Measurements from ENCODE around the gene INAFM2. TPM values are rescaled to one million over a fixed set of nuclear protein-coding genes. Genes with fewer than 3 reads are reported as not detected.

INAFM2 gene
- total RNA-seq: 14.8 TPM

DNA sequence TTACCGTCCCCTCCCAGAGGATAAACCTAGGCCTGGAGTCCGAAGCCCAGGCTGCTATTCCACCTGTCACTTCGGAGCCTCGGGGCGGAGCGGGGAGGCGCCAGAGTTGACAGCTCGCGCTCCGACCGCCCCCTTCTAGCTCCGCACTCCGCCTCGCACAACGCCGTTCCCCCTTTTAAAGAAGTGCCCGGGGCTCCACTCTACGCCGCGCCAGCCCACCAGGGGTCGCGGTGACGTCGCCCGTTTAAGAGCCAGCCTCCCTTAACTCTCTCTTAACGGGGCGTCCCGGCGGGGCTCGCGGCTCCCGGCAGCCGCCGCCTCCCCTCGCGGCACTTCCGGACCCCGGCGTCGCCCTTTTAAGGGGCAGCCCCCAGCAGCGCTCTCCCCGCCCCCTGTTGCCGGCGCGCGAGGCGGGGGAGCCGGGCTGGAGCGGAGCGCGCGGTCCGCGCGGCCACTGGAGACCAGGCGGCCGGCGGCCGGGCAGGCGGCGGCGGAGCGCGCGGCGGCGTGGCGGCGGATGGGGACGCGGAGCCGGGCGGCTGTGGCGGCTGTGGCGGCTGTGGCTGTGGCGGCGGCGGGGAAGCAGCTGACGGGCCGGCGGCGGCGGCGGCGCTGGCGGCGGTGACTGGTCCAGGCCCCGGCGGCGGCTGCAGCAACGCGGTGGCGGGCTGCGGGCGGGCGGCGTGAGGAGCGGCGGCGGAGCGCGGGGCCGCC is at the start of gene INAFM2:
TSS of gene INAFM2 (plus strand) at position 454 of the 714 bp plus-strand sequence. CDS start 364 bp downstream, outside the sequence.
- peak; percentile 81 for DNase-seq

DNA sequence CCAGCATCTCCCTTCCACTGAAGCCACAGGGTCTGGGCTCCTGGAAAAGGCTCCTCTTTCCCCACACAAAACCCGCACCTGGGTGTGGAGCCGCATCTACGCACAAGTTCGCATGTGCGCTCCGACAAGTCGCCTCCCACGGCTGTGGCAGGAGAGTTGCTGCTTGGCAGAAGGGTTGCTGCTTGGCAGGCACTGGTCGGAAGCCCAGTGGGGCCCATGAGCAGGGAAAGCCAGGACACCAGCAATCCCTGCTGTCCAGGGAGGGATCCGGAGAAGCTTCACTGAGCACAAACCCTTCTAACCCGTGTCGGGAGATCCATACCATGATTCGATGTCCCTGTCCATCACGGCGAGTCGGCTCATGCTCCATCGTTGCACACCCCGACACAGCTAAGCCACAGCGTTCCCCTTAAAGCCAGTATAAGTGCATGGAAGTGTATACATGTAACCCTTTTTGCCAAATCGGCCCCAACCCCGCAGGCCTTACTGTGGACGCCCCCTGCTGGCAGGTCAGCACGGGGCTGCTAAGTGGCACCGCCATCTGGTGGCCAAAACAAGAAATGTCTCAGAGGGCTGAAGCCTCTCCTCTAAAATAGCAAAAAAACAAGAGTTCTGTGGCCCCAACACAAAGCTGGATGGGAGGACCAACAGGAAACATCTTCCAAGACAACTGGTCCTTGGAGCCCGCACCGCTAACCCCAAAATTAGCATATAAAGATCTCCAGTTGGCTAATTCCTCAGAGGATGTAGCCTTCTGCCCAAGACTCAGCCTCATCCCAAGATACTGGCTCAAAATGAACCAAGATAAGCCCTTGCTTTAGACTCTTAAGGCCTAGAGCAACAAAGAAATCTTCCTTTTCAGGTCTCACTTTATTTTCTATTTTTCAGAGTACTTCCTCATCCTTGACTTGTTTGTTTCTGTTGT is 48.9 kb upstream of the INAFM2 start:
- peak; percentile 70 for DNase-seq

DNA sequence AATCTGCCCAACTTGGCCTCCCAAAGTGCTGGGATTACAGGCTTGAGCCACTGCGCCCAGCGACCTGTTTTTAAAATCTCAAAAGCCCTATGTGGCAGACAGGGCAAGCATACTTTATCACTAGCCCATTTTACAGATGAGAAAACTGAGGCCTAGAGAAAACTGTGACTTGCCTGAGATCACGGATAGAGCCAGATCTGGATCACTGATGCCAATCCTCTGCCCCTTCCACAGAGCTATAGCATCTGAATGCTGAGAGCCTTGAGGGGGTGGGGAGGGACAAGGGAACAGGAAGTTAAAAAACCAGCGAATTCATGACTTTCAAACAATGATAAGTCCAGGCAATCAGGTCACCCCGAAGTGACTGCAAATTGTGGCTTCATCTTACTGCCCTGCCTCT is 48.0 kb upstream of the INAFM2 start:
- no peak for DNase-seq

DNA sequence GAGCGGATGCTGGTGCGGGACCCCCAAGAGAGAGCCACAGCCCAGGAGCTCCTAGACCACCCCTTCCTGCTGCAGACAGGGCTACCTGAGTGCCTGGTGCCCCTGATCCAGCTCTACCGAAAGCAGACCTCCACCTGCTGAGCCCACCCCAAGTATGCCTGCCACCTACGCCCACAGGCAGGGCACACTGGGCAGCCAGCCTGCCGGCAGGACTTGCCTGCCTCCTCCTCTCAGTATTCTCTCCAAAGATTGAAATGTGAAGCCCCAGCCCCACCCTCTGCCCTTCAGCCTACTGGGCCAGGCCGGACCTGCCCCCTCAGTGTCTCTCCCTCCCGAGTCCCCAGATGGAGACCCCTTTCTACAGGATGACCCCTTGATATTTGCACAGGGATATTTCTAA is 47.5 kb upstream of the INAFM2 start:
- no peak for DNase-seq

DNA sequence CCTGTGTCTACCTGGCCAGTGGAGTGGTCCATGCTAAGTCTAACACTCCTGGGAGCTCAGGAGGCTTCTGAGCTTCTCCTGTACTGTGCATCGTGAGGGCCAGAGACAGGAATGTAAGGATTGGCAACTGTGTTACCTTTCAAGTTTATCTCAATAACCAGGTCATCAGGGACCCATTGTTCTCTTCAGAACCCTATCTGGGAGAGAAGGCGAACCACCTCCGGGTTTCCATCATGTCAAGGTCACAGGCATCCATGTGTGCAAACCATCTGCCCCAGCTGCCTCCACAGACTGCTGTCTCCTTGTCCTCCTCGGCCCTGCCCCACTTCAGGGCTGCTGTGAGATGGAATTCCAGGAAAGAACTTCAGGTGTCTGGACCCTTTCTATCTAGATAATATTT is 46.6 kb upstream of the INAFM2 start:
- no peak for DNase-seq

DNA sequence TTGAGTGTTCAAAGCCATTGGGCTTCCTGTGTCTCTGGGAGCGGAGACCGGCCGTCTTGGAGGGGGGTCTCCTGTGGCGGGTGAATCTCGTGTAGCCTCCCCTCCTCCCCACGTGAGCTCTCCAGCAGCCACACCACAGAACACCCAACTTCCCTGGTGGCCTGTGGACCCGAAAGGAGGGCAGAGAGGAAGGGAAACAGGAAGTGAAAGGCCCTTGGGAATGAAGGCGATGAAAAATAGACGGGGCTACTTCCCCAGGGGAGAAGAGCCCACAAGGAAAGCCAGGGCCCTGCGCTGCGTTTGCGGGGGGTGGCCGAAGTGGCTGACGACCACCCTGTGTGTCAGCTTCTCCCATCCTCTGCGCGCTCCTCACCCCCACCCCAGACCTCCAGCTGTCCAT is 46.0 kb upstream of the INAFM2 start:
- DNase-seq: no peak

DNA sequence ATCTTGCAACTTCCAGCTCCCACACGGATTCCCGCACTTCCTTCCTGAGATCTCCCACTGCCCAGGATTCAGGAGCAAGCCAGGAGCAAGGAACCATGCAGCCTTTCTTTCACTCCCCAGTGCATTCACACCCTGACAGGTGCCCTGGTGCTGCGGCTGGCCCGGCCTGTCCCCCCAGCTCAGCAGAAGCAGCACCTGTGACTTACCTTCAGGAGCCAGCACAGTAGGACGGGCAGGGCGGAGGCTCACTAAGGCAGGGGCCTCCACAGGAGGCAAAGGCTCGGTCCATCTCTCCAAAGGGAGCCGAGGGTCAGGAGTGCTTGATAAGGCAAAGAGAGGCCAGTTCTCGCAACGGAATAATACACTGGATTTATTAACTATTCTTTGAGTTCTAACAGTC is 45.5 kb upstream of the INAFM2 start:
- no peak for DNase-seq

DNA sequence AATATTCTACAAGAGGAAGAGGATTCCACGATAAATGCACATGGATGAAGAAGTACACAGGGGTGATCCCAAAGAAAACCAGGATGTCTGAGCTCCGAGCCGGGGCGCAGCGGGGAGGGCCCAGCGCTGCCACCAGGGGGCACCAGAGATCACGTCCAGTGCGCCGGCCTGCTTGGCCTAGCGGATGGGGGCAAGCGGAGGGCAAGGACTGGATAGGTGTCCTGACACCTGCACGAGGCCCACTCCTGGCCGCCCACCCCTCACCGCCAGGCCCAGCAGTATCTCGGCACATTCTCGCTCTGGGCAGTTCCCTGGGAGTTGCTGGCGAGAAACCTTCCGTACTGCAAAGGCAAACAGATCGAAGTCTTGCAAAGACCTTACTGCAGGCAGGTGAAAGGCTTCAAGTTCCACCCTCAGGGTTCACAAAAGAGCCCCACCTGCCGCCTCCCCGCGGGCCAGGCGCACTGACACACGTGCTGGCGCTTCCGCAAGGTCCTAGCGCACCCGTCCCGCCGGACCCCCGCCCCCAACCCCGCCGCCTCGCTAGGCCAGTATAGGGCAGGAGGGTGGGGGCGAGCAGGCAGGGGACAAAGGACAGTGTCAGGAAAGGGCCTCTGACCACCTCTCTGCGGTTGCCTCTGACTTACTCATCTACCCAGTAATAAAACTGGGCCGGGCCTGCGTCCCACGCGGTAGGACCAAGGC is 43.9 kb upstream of the INAFM2 start:
- DNase-seq: peak; percentile 42

DNA sequence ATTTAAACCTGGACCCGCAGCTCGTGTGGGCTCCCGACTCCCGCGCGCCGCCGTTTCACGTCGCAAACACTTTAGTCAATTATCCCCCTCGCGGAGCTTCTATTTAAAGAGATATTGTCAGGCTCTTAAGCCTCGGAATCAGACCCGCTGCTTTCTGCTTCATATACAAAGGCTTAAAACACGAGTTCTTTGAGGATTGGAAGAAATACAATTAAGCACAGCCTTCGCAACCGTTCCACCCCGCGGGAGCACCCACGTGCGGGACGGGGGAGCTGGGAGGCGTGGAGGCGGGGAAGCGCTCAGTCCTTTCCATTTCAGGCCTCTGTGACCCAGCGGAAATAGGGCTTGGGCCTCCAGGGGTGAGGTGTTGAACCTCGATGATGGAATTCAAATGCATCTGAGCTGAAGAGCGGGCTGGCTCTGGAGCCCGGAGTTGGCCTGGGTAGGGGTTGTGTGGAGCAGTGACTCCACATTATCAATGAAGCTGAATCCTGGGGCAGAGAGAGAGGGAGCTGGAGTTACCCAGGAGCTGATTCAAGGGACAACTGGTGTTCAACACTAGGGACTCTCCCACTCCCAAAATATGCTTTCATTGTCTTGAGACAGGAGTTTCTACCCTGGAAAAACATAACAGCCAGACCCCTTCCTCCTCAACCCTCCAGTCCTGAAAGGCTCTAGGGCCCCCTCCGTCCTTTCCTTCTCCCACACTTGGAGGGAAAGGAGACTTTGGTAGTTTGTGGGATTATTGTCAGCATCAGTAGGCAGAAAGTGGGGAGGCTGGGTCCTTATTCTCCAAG is 43.0 kb upstream of the INAFM2 start:
- DNase-seq: no peak

DNA sequence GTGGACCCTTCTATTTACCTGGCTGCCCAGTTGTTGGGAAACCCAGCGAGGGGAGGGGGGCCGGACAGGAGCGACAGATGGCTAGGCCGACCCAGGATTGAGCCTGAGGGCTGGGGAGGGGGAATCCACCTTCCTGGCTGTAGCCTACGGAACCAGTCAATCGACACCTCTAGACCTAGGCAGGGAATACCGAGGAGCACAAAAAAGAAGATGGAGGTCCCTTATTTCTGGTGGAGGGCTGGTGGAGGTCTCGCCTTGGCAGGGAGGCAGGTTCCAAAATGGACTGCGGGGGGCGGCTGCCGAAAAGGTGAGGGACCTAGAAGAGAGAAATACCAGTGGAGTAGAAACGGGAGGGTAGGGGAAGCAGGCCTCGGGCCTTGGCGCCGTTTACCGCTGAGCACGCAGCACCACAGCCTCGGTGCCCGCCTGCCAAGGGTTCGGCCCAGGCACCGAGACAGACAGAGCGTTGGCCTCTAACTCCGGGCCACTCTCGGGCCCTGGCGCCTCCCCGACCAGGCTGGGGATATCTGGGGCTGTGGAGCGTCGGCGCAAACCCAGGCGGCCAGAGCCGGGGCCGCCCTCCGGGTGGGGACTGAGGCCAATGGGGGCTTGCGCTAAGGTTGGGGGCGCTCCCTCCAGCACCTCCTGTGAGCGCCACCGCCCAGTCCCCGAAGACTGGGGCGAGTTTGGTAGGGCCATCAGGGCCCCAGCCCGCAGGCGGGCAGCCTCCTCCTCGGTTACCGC is 42.3 kb upstream of the INAFM2 start:
- no peak for DNase-seq

DNA sequence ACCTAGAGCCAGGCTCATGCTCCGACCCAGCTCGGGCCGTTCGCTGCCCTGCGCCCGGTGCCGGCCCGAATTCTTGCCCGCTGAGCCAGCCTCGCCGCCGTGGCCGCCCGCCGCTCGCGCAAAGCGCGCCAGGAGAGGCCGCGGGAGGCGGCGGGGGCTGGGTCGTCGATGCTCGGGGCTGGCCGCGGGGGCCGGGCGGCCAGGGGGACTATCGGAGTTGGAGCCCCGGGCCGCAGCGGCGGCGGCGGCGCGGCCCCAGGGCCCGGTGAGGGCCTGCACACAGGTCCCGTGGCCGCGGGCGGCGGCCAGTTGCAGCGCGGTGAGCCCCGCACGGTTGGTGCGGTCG is 41.7 kb upstream of the INAFM2 start:
- DNase-seq: no peak

DNA sequence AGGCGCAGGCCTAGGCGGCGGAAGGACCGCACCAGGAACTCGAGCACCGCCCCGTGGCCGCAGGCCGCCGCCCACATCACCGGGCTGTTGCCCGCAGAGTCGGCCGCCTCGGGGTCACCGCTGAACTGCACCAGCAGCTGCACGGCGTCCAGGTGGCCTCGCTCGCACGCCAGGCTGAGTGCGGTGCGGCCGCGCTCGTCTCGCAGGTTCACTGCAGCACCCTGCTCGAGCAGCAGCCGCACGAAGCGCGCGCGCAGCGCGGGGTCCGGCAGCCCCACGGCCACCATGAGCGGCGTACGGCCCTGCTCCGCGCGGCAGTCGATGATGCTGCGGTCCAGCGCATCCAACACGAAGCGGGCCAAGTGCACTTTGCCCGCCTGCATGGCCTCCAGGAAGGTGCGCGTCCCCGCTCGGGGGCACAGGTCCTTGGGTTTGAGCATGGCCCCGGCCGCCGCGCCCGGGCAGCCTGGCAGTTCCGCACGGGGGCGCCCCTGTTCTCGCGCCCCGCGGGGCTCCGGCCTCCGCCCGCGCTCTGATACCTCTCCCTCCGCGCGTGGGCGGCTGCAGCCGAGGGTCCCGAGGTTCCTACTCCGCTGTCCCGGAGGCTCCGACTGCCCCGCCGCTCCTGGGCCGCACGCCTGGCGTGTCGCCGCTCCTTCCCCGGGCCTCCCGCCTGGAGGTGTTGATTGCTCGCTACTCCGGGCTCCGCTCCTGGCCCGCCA is 41.2 kb upstream of the INAFM2 start:
- no peak for DNase-seq

DNA sequence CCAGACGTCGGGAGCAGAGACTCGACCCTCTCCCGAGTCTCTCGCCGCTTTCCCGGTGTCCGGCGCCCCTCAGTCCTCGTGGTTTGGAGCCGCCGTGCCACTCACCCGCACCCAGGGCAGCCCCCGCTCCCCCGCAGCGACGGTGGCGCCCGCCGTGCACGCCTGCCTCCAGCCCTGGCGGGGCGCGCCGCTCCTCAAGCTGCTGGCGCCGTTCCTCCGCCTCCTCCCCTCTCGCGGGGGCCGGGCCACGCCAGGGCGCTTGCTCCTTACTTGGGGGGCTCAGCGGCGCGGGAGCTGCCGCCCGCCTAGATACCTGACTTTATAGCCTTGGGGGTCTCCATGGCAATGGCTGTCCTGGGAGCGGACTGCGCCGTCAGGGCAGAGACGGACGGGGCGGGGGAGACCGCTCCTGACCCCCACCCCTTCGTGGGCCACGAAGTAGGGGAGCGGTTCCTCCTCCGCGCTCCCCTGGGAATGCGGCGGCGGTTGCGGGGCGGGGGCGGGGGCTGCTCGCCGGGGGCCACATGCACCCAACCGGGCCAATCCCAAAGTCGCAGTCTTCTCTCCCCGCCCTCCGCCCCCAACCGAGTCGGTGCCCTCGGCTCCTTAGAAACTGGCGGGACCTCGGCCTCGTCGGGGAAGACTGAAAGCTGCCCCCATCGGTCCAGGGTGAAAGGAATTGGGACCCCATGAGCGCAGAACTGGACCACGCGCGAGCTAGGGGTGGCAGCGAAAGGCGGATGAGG is 40.5 kb upstream of the INAFM2 start, which contains the start of gene ANKRD63:
TSS of gene ANKRD63 (minus strand) at position 196 of the 746 bp plus-strand sequence. CDS start 478 bp downstream, outside the sequence.
- no peak for DNase-seq

DNA sequence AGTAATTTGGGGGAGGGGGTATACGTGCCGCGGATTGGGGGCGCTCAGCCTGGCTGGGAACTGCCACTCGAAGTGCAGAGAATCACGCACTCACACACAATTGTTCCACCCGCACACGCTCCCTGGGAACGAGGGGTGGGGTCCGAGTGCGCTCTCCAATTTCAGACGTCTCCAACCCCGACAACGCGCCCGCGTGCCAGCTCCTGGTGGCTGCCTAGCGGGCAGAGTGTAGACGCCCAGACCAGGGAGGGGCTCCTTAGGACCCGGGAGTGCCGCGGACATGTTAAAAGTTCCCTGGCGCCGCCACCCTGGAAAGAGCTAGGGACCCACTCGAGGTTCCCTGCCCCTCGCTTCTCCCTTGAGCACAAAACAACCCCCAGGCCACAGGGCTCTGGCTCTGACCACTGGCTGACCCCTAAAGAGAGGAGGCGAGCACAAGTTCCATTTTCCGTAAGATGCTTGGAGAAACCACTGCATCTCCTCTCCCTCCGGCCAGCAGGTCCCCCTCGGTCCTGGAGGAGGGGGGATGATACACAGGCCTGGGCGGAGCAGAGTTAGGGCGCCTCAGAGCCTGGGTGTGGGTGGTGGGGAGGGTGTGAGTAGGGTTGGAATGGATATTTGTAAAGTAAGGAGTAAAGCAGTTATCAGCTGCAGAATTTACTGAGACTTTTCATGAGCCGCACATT is 39.7 kb upstream of the INAFM2 start:
- DNase-seq: no peak

DNA sequence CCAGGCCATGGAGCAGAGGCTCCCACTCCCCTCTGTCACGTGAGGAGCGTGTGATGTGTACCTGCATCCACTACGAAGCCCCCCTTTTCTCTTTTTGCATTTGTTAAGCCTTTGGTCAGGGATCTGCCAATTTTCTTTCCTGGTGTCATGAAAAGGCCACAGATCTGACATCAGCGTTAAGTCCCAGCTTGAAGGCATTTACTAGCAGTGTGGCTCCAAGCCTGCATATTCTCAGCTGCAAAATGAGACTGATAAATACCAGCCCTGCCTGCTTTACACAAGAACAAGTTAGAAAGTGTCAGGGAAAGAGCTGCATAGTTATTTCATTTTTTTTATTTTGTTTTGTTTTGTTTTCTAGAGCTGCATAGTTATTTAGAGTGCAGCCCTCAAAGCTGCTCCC is 38.3 kb upstream of the INAFM2 start:
- DNase-seq: no peak

DNA sequence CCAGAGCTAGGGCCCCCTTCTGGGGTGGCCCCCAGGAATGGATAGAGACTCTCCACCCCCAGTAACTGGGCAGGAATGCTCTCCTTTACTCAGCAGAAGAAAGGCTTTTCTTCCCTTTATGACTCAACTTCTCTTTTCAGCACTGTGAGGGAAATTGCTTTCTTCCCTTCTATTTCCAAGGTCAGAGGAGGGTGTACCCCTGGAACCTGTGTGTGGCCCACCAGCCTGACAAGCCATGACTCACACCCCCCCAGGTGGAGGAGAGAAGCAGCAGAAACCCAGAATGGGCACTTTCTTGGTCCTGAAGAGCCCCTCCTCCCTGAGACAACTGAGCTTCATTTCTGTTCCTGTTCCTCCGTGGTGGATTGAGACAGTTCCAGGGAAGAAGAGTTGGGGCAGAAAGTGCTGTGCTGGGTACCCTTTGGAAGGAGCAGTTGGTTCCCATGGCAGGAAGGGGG is 37.9 kb upstream of the INAFM2 start:
- no peak for DNase-seq

DNA sequence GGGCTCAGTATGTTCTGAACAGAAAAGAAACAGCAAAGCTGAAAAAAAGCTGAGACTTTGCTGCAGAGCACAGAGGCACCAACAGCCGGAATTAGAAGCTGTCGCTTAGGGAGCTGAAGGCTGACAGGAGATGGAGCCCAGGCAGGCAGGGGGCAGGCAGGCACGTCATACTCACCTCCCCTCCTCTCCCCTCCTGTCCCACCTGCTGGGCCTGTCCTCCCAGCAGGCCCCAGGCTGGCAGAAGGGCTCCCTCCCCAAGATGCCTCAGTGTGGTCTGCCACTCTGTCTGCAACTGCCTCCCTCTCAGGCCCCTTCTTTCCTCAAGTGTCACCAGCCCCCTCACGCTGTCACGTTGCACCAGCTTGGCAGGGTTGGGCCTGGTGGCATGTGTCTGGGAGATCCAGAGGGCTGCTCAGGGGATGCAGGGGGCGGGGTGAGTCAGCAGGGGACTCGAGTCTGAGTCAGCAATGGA is 37.4 kb upstream of the INAFM2 start:
- DNase-seq: no peak

DNA sequence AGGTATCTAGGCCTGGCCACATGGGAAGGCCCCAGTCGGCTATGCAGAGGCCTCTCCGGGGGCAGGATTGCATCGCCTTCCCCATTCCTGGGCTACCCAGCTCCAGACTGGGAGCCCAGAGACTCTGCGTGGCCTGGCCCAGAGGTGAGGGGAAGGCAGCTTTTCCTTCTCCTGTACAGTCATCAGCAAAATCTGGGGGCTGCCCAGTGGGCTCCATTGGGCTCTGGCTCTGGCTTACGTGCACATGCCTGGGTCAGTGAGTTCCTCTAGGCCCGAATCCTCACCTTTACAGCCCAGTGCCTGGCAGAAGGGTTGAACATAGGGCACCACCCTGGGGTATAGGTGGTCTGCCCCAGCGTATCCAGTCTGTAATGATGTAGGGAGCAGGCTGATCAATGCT is 36.7 kb upstream of the INAFM2 start:
- no peak for DNase-seq

DNA sequence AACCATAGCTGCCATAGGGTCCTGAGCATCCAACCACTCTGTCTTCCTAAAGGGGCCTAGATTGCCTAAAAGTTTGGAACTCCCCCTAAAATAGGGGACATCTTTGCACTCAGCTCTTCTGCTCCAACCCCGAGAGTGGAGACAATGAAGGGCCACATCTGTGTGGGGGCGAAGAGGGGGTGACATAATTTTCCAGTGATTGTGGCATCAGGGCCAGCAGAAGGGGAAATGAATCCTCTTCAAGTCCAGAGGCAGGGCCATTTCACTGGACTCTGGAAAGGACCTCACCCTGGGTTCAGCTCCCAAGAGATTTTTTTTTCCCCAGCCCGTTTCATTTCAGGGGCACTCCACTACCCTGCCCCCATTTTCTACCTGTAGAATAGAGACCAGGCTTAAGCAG is 36.0 kb upstream of the INAFM2 start:
- DNase-seq: no peak
